ENCODE data around the gene CDON. TPM values are rescaled to one million over a fixed set of nuclear protein-coding genes. Genes with fewer than 3 reads are reported as not detected.

Gene CDON
- total RNA-seq, 3 donors from 2014 or later (not counting 1 experiment from before 2014, with no cell fraction given), result 0.25 to 0.38 TPM; not detected in 1

- Histone ChIP-seq H3K4me1 (ENCODE audit: control insufficient read depth, insufficient read depth, low read length) (no peaks in the 10 kb centered on the region), H3K27ac (ENCODE audit: low read length) (no peak overlapping the region), H3K4me3 (ENCODE audit: low read length) (no peak overlapping the region), H3K36me3 (ENCODE audit: control insufficient read depth, insufficient read depth, low read length) (no peaks in the 10 kb centered on the region), H3K27me3 (ENCODE audit: control insufficient read depth, insufficient read depth, low read length) (no peaks in the 10 kb centered on the region), H3K9me3 (ENCODE audit: control insufficient read depth, insufficient read depth, low read length) (no peaks in the 10 kb centered on the region)
- no peak for DNase-seq
- ATAC-seq, result no peak
- Mint-ChIP-seq H3K9me3 (no peaks in the 10 kb centered on the region), H3K36me3 (no peaks in the 10 kb centered on the region), H3K4me1 (peaks cover 0 to 6% of the 10 kb centered on the region in 2 donors), H3K27me3 (ENCODE audit: low read depth in 2 of 2) (peaks cover 0 to 8% of the 10 kb centered on the region in 2 donors), H3K27ac (no peak overlapping the region), H3K4me3 (no peak overlapping the region)
- no peak for TF ChIP-seq CTCF (IDR thresholded peaks at IDR 0.05)
- 84% methylated on average over 13 of the region's 17 CpGs for WGBS (ENCODE audit: insufficient coverage)
- intact Hi-C loops (cut with micrococcal nuclease), result no loop called here
Measured at GRCh38 chr11:126082251-126083109, 19.8 kb upstream of the CDON start.

GRCh38 chr11:126081915-126082250 is 19.2 kb upstream of the CDON start:
- Mint-ChIP-seq H3K27ac (no peak overlapping the region), H3K27me3 (ENCODE audit: low read depth in 2 of 2) (peaks cover 0 to 8% of the 10 kb centered on the region in 2 donors), H3K36me3 (no peaks in the 10 kb centered on the region), H3K4me3 (no peak overlapping the region), H3K4me1 (peaks cover 0 to 6% of the 10 kb centered on the region in 2 donors), H3K9me3 (no peaks in the 10 kb centered on the region)
- ATAC-seq, result no peak
- Histone ChIP-seq H3K4me3 (ENCODE audit: low read length) (no peak overlapping the region), H3K36me3 (ENCODE audit: control insufficient read depth, insufficient read depth, low read length) (no peaks in the 10 kb centered on the region), H3K27ac (ENCODE audit: low read length) (no peak overlapping the region), H3K9me3 (ENCODE audit: control insufficient read depth, insufficient read depth, low read length) (no peaks in the 10 kb centered on the region), H3K27me3 (ENCODE audit: control insufficient read depth, insufficient read depth, low read length) (no peaks in the 10 kb centered on the region), H3K4me1 (ENCODE audit: control insufficient read depth, insufficient read depth, low read length) (no peaks in the 10 kb centered on the region)
- no peak for DNase-seq
- WGBS (ENCODE audit: insufficient coverage), result 65% methylated on average over 3 of the region's 4 CpGs
- intact Hi-C loops (cut with micrococcal nuclease), result no loop called here
- TF ChIP-seq CTCF (IDR thresholded peaks at IDR 0.05), result no peak

- intact Hi-C loops (cut with micrococcal nuclease), result no loop called here
- no peaks in the 10 kb centered on the region for H3K36me3 Mint-ChIP-seq
- Histone ChIP-seq H3K4me1 (ENCODE audit: control insufficient read depth, insufficient read depth, low read length) (no peaks in the 10 kb centered on the region), H3K36me3 (ENCODE audit: control insufficient read depth, insufficient read depth, low read length) (no peaks in the 10 kb centered on the region), H3K27ac (ENCODE audit: low read length) (no peak overlapping the region), H3K9me3 (ENCODE audit: control insufficient read depth, insufficient read depth, low read length) (no peaks in the 10 kb centered on the region), H3K4me3 (ENCODE audit: low read length) (no peak overlapping the region), H3K27me3 (ENCODE audit: control insufficient read depth, insufficient read depth, low read length) (no peaks in the 10 kb centered on the region)
- no peak overlapping the region for H3K4me3 Mint-ChIP-seq
- H3K9me3 Mint-ChIP-seq, result no peaks in the 10 kb centered on the region
- H3K27ac Mint-ChIP-seq, result no peak overlapping the region
- peaks cover 0 to 6% of the 10 kb centered on the region in 2 donors for H3K4me1 Mint-ChIP-seq
- DNase-seq (no peak), ATAC-seq (no peak)
- 86% methylated on average over 6 of the region's 8 CpGs for WGBS (ENCODE audit: insufficient coverage)
- TF ChIP-seq CTCF (IDR thresholded peaks at IDR 0.05), result no peak
- H3K27me3 Mint-ChIP-seq (ENCODE audit: low read depth in 2 of 2), result peaks cover 0 to 8% of the 10 kb centered on the region in 2 donors
Measured at GRCh38 chr11:126080161-126080941, 17.7 kb upstream of the CDON start.

Measured in natural killer cell (primary cell).